ENCODE results near the gene FUZ.

FUZ gene

GRCh38 chr19:49767967-49768581, 45.0 kb downstream of the FUZ start:
- Histone ChIP-seq H3K36me3 (replicated peaks) (peaks cover 3% of the 10 kb centered on the region), H3K27me3 (replicated peaks) (no peaks in the 10 kb centered on the region), H3K4me3 (ENCODE audit: low read depth, low read length) (peak overlapping the region; percentile 90), H3K27ac (no peak overlapping the region)
- DNase-seq = no peak
- in situ Hi-C loops (cut with HindIII; ENCODE audit: low pct_ligation_motif_present, low sequenced_read_pairs) = no loop called here
- TF ChIP-seq, protein P1, sequence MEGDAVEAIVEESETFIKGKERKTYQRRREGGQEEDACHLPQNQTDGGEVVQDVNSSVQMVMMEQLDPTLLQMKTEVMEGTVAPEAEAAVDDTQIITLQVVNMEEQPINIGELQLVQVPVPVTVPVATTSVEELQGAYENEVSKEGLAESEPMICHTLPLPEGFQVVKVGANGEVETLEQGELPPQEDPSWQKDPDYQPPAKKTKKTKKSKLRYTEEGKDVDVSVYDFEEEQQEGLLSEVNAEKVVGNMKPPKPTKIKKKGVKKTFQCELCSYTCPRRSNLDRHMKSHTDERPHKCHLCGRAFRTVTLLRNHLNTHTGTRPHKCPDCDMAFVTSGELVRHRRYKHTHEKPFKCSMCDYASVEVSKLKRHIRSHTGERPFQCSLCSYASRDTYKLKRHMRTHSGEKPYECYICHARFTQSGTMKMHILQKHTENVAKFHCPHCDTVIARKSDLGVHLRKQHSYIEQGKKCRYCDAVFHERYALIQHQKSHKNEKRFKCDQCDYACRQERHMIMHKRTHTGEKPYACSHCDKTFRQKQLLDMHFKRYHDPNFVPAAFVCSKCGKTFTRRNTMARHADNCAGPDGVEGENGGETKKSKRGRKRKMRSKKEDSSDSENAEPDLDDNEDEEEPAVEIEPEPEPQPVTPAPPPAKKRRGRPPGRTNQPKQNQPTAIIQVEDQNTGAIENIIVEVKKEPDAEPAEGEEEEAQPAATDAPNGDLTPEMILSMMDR (IDR thresholded peaks at IDR 0.05; ENCODE audit: low read depth, low read length, missing control alignments) = no peak

GRCh38 chr19:49767381-49767780, 45.7 kb downstream of the FUZ start:
- in situ Hi-C loops (cut with HindIII; ENCODE audit: low pct_ligation_motif_present, low sequenced_read_pairs) = no loop called here
- peak overlapping the region; percentile 51 for H3K27ac ChIP-seq
- H3K36me3 ChIP-seq (replicated peaks) = peaks cover 3% of the 10 kb centered on the region
- TF ChIP-seq, protein P1 (IDR thresholded peaks at IDR 0.05; ENCODE audit: low read depth, low read length, missing control alignments) = no peak
- no peak for DNase-seq
- H3K27me3 ChIP-seq (replicated peaks) = no peaks in the 10 kb centered on the region
- peak overlapping the region; percentile 90 for H3K4me3 ChIP-seq (ENCODE audit: low read depth, low read length)

GRCh38 chr19:49766930-49767299, 46.2 kb downstream of the FUZ start, which contains the start of gene AP2A1:
Gene AP2A1 (plus strand): TSS chr19:49767001. CDS start chr19:49767134, 133 bp downstream.
- Histone ChIP-seq H3K27me3 (replicated peaks) (no peaks in the 10 kb centered on the region), H3K36me3 (replicated peaks) (peaks cover 3% of the 10 kb centered on the region), H3K27ac (peak within 1 kb of the TSS; percentile 76), H3K4me3 (ENCODE audit: low read depth, low read length) (peak within 1 kb of the TSS; percentile 90)
- in situ Hi-C loops (cut with HindIII; ENCODE audit: low pct_ligation_motif_present, low sequenced_read_pairs) = no loop called here
- no peak for DNase-seq
- TF ChIP-seq, protein P1 (IDR thresholded peaks at IDR 0.05; ENCODE audit: low read depth, low read length, missing control alignments) = no peak

DNA sequence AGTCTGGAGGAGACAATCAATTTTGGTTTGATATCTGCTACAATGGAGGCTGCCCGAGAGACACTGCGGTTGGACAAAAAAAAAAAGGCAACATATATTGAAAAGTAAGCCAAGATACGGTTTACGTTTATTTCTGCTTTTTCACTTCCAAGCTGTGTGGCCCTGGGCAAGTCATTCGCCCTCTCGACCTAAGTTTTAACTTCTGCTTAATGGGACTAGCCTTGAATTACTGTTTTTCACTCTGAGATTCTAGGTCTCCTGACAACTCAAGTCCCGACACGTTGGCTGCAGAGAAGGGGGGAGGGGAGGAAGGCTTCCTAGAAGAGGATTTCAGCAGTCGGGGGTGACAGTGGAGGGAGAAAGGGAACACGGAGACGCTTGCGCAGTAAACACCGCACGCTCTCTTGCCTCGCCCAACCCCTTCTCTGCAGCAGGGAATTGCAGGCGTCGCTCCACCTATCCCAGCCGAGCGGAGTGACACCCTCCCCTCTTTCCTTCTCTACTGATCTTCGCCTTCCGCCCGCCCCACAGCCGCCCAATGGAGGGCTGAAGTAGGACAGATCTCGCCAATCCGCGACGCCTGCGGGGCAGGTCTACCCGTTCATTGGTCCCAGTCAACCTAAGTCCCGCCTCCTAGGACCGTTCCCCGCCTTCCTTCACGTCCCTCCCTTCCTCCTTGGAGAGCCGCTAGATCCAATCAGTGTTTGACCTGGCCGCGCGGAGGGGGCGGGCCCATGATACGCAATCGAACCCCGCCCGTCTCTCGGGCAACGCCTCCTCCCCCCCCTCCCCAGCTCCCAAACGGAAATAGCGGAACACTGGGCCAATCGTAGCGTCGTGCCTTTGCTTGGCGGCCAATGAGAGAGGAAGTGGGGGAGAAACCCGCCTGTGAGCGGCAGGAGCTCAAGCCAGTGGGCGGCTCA, 46.8 kb downstream of the FUZ start:
- Histone ChIP-seq H3K4me3 (ENCODE audit: low read depth, low read length) (peak overlapping the region; percentile 40), H3K27ac (peak overlapping the region; percentile 76), H3K36me3 (replicated peaks) (no peaks in the 10 kb centered on the region), H3K27me3 (replicated peaks) (no peaks in the 10 kb centered on the region)
- TF ChIP-seq, protein P1 (IDR thresholded peaks at IDR 0.05; ENCODE audit: low read depth, low read length, missing control alignments) = no peak
- peak; percentile 100 for DNase-seq
- in situ Hi-C loops (cut with HindIII; ENCODE audit: low pct_ligation_motif_present, low sequenced_read_pairs) = no loop called here

- Histone ChIP-seq H3K4me3 (ENCODE audit: low read depth, low read length) (no peak overlapping the region), H3K36me3 (replicated peaks) (no peaks in the 10 kb centered on the region), H3K27me3 (replicated peaks) (no peaks in the 10 kb centered on the region), H3K27ac (no peak overlapping the region)
- in situ Hi-C loops (cut with HindIII; ENCODE audit: low pct_ligation_motif_present, low sequenced_read_pairs) = no loop called here
- TF ChIP-seq, protein P1 (IDR thresholded peaks at IDR 0.05; ENCODE audit: low read depth, low read length, missing control alignments) = no peak
- no peak for DNase-seq
Measured at GRCh38 chr19:49764341-49764740, 48.8 kb downstream of the FUZ start.
